ENCODE results near the gene IL5. TPM values are rescaled to one million over a fixed set of nuclear protein-coding genes. Genes with fewer than 3 reads are reported as not detected.

IL5 gene
- total RNA-seq, 1 donor from 2014 or later = 7.7 TPM

GRCh38 chr5:132500244-132500930, 42.9 kb downstream of the IL5 start:
- intact Hi-C loops (cut with micrococcal nuclease) = no loop called here

GRCh38 chr5:132499440-132500243, 43.7 kb downstream of the IL5 start:
- intact Hi-C loops (cut with micrococcal nuclease) = loop anchor here (5.0 to 10.0 kb wide), 3 partner anchors 315 to 865 kb away; partner anchors contain the start of gene RAPGEF6

- intact Hi-C loops (cut with micrococcal nuclease) = loop anchor here (5.0 to 10.0 kb wide), 3 partner anchors 314 to 864 kb away; partner anchors contain the start of gene RAPGEF6
Measured at GRCh38 chr5:132498686-132499271, 44.5 kb downstream of the IL5 start.

- intact Hi-C loops (cut with micrococcal nuclease) = loop anchor here (5.0 to 10.0 kb wide), 3 partner anchors 313 to 863 kb away; partner anchors contain the start of gene RAPGEF6
Measured at GRCh38 chr5:132498152-132498551, 45.2 kb downstream of the IL5 start.

- intact Hi-C loops (cut with micrococcal nuclease) = loop anchor here (2.0 to 10.0 kb wide), 4 partner anchors 59 to 863 kb away; partner anchors contain the start of genes RAD50 and RAPGEF6
Measured at GRCh38 chr5:132497488-132497997, 45.8 kb downstream of the IL5 start.

GRCh38 chr5:132496631-132497487, 46.5 kb downstream of the IL5 start:
- intact Hi-C loops (cut with micrococcal nuclease) = loop anchor here (1.0 to 10.0 kb wide), 5 partner anchors 60 to 862 kb away; partner anchors contain the start of genes RAD50 and RAPGEF6

GRCh38 chr5:132496191-132496630, 47.1 kb downstream of the IL5 start:
- intact Hi-C loops (cut with micrococcal nuclease) = loop anchor here (1.0 to 10.0 kb wide), 5 partner anchors 61 to 861 kb away; partner anchors contain the start of genes RAD50 and RAPGEF6

GRCh38 chr5:132495667-132496190, 47.6 kb downstream of the IL5 start:
- intact Hi-C loops (cut with micrococcal nuclease) = loop anchor here (1.0 to 10.0 kb wide), 5 partner anchors 61 to 861 kb away; partner anchors contain the start of genes RAD50 and RAPGEF6

- intact Hi-C loops (cut with micrococcal nuclease) = loop anchor here (5.0 to 10.0 kb wide), 3 partner anchors 309 to 1232 kb away; partner anchors contain the start of genes CDC42SE2 and RAPGEF6
Measured at GRCh38 chr5:132493821-132494220, 49.5 kb downstream of the IL5 start.

GRCh38 chr5:132493241-132493640, 50.1 kb downstream of the IL5 start:
- intact Hi-C loops (cut with micrococcal nuclease) = loop anchor here (5.0 to 10.0 kb wide), 3 partner anchors 308 to 1231 kb away; partner anchors contain the start of genes CDC42SE2 and RAPGEF6

GRCh38 chr5:132492386-132493125, 50.8 kb downstream of the IL5 start:
- intact Hi-C loops (cut with micrococcal nuclease) = loop anchor here (5.0 to 10.0 kb wide), 3 partner anchors 308 to 1230 kb away; partner anchors contain the start of genes CDC42SE2 and RAPGEF6

Other genes starting within 250 kb of the IL5 start
- 0.25 and 0.30 TPM in 2 replicates for gene SLC22A4, start 249.1 kb downstream of the IL5 start, total RNA-seq
- gene SLC22A5, start 173.8 kb downstream of the IL5 start, total RNA-seq = 3.4 and 4.8 TPM in 2 replicates
- gene IRF1, start 52.7 kb downstream of the IL5 start, total RNA-seq = 366 and 371 TPM in 2 replicates
- 32.3 and 32.9 TPM in 2 replicates for gene RAD50, start 13.5 kb upstream of the IL5 start, total RNA-seq
- gene IL13, start 114.7 kb upstream of the IL5 start, total RNA-seq = 32.6 and 39.1 TPM in 2 replicates
- gene IL4, start 130.5 kb upstream of the IL5 start, total RNA-seq = 4.0 and 7.9 TPM in 2 replicates
- gene KIF3A, start 194.0 kb upstream of the IL5 start, total RNA-seq = 18.6 and 19.8 TPM in 2 replicates
- 8.6 and 11.2 TPM in 2 replicates for gene CCNI2, start 203.9 kb upstream of the IL5 start, total RNA-seq
- gene SEPTIN8, start 233.7 kb upstream of the IL5 start, total RNA-seq = 28.2 and 32.6 TPM in 2 replicates